Testis (tissue), 2 donors: Measurements from ENCODE around the gene MIF4GD.

Source experiments
- POLR2A ChIP-seq: fragments of 450-650 bp; IDR thresholded peaks from one replicate; pipeline ENCODE4 v1.6.1; 2017; ENCODE audit warnings: antibody characterized with exemption, mild to moderate bottlenecking, moderate library complexity
- TF ChIP-seq, protein P1 (sequence below), 3 experiments: fragments of 450-650 bp in 2 of 3; fragments of 200-600 bp in 1 of 3; sonication (generic) in 1 of 3; IDR thresholded peaks; one replicate each; pipeline ENCODE4 v1.5.1; 2016 to 2019; ENCODE audit warnings: antibody characterized with exemption in 3 of 3, mild to moderate bottlenecking in 2 of 3, moderate library complexity in 1 of 3

DNA sequence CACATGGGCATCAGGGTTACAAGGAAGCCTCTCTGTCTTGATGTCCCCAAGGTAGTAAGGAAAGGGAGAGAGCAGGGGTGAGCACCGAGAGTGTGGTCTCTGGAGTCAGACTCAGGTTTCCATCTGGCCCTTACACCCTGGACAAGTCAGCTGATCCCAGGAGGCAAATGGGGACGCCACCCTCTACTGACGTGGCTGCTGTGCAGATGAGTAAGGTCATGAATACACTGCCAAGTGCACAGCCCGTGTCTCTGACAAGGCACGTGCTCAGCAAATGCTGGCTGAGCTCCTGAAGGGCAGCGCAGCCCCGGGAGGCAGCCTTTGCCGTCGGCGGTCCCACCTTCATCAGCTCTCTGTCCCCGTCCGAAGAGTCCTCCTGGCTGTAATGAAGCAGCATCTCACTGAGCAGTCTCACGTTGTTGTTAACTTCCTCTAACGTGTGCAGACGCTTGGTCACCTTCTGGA, 29.0 kb downstream of the MIF4GD start:
- TF ChIP-seq, protein P1, sequence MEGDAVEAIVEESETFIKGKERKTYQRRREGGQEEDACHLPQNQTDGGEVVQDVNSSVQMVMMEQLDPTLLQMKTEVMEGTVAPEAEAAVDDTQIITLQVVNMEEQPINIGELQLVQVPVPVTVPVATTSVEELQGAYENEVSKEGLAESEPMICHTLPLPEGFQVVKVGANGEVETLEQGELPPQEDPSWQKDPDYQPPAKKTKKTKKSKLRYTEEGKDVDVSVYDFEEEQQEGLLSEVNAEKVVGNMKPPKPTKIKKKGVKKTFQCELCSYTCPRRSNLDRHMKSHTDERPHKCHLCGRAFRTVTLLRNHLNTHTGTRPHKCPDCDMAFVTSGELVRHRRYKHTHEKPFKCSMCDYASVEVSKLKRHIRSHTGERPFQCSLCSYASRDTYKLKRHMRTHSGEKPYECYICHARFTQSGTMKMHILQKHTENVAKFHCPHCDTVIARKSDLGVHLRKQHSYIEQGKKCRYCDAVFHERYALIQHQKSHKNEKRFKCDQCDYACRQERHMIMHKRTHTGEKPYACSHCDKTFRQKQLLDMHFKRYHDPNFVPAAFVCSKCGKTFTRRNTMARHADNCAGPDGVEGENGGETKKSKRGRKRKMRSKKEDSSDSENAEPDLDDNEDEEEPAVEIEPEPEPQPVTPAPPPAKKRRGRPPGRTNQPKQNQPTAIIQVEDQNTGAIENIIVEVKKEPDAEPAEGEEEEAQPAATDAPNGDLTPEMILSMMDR (IDR thresholded peaks at IDR 0.05) = no peak
- TF ChIP-seq POLR2A = no peak
